Measurements from ENCODE around the gene TGFB3. TPM values are rescaled to one million over a fixed set of nuclear protein-coding genes. Genes with fewer than 3 reads are reported as not detected.

TGFB3 gene
- total and polyA plus RNA-seq, 2 of the 13 experiments (the other 11 are each of a cell fraction or from before 2014, with no cell fraction given), result 1.4 to 2.5 TPM

- Histone ChIP-seq H3K27me3 (ENCODE audit: control insufficient read depth in 1 of 2, insufficient read depth in 2 of 2, low read length in 2 of 2) (peaks cover 0 to 6% of the 10 kb centered on the region in 2 experiments; a peak in 1 of 5 replicates), H3K4me1 (ENCODE audit: insufficient read depth, low read length) (peaks cover 34% of the 10 kb centered on the region), H2AFZ (ENCODE audit: low read length) (no peak overlapping the region), H3K9ac (ENCODE audit: insufficient read depth, low read depth, low read length) (no peak overlapping the region), H3K4me2 (ENCODE audit: low read depth, low read length) (no peak overlapping the region), H3K9me3 (ENCODE audit: low read length) (no peaks in the 10 kb centered on the region), H3K36me3 (replicated peaks in 1 of 2; ENCODE audit: control insufficient read depth in 1 of 2, insufficient read depth in 2 of 2, low read length in 2 of 2) (no peaks in the 10 kb centered on the region), H3K79me2 (ENCODE audit: insufficient read depth, low read length) (no peaks in the 10 kb centered on the region), H3K4me3 (replicated peaks in 1 of 3; ENCODE audit: insufficient read depth in 1 of 3, low read depth in 2 of 3, low read length in 3 of 3) (no peak overlapping the region), H4K20me1 (ENCODE audit: insufficient read depth, low read length) (no peaks in the 10 kb centered on the region), H3K27ac (ENCODE audit: extremely low read length, insufficient read depth, low read length) (no peak overlapping the region)
- POLR2A ChIA-PET, result no interaction called here
- DNase-seq (ENCODE audit: low spot score) (no peak), ATAC-seq (no peak), FAIRE-seq (no peak)
- in situ Hi-C loops (cut with HindIII; ENCODE audit: extremely low pct_ligation_motif_present, low pct_unique_long_range_greater_than_20kb) (no loop called here), intact Hi-C loops (cut with micrococcal nuclease; ENCODE audit: unreplicated experiment) (no loop called here)
- no TSS peak for BruUV-seq (replicated peaks)
- 41% methylated on average over 3 of the region's 3 CpGs for WGBS (ENCODE audit: low lambda C conversion rate)
- TF ChIP-seq ZBTB26 (CRISPR knock-in tag; IDR thresholded peaks at IDR 0.05; ENCODE audit: borderline replicate concordance), result no peak
- TF ChIP-seq ZNF609 (CRISPR knock-in tag; IDR thresholded peaks at IDR 0.05; ENCODE audit: borderline replicate concordance), result no peak
- peak; percentile 28; the same call in 1 of the 2 replicates for TF ChIP-seq CEBPB (IDR thresholded peaks at IDR 0.05; ENCODE audit: borderline replicate concordance, low read depth, low read length)
- TF ChIP-seq CEBPG (CRISPR knock-in tag; IDR thresholded peaks at IDR 0.05), result no peak
- CTCF ChIA-PET (ENCODE audit: low intra/inter-chr PET ratio, low total read pairs), result no interaction called here
Measured at GRCh38 chr14:75977582-75977943, 4.2 kb downstream of the TGFB3 start.
